Peyer's patch (tissue), 4 donors: ENCODE data around the gene JADE2. TPM values are rescaled to one million over a fixed set of nuclear protein-coding genes. Genes with fewer than 3 reads are reported as not detected.
"Not testable (repeated sequence)": the region's sequence is repeated elsewhere in the genome, so short reads cannot be mapped to it uniquely, and the experiment has no call there.

Experiments
- DNase-seq, 3 donors: peaks; one replicate each; pipeline ENCODE4 v3.0.0-alpha.2; 2017 to 2019
- H3K27ac ChIP-seq, 4 donors: fragments of 200-600 bp; sonication (generic); one replicate each; pipeline ENCODE4 v1.5.1; 2016 to 2019
- H3K27me3 ChIP-seq, 2 donors: fragments of 200-600 bp; sonication (generic); one replicate each; pipeline ENCODE4 v1.5.1; 2019
- H3K36me3 ChIP-seq, 3 donors: fragments of 200-600 bp; sonication (generic); one replicate each; pipeline ENCODE4 v1.5.1; 2016 to 2019
- H3K4me1 ChIP-seq, 4 donors: fragments of 200-600 bp; sonication (generic); one replicate each; pipeline ENCODE4 v1.5.1; 2016 to 2019
- H3K4me3 ChIP-seq, 4 donors: fragments of 200-600 bp; sonication (generic); 1 replicate in 3 of 4; 2 replicates in 1 of 4; pipeline ENCODE4 v1.5.1; 2016 to 2019; ENCODE audit warnings: mild to moderate bottlenecking in 1 of 4
- H3K9me3 ChIP-seq, 4 donors: fragments of 200-600 bp; sonication (generic); one replicate each; pipeline ENCODE4 v1.5.1; 2016 to 2019; ENCODE audit warnings: mild to moderate bottlenecking in 1 of 4
- CTCF ChIP-seq, 6 experiments: fragments of 450-650 bp in 4 of 6; fragments of 200-600 bp in 2 of 6; sonication (generic) in 1 of 6; IDR thresholded peaks; one replicate each; pipeline ENCODE4 v1.5.1; 2017 to 2019; ENCODE audit warnings: antibody characterized with exemption in 6 of 6, mild to moderate bottlenecking in 3 of 6, moderate library complexity in 1 of 6
- POLR2A ChIP-seq, 2 donors: fragments of 450-650 bp; IDR thresholded peaks; one replicate each; pipeline ENCODE4 v1.5.1; 2017; ENCODE audit warnings: antibody characterized with exemption in 2 of 2, mild to moderate bottlenecking in 2 of 2, moderate library complexity in 2 of 2
- total RNA-seq, 4 donors: library from RNA; depleted of rRNA; stranded (reverse); fragments of >200 nt; gene quantifications; one replicate each; pipeline ENCODE4 v1.1.0, GENCODE V29; 2016

Gene JADE2
- total RNA-seq, 4 donors from 2014 or later: 51.5 to 77.6 (median 57.4) TPM

- no peak overlapping the region for H3K4me3 ChIP-seq
- H3K36me3 ChIP-seq: no peaks in the 10 kb centered on the region
- H3K27ac ChIP-seq: peak overlapping the region; percentile 38 to 81 (median 52)
- TF ChIP-seq POLR2A (IDR thresholded peaks at IDR 0.05): no peak
- no peak for TF ChIP-seq CTCF (IDR thresholded peaks at IDR 0.05)
- H3K9me3 ChIP-seq: no peaks in the 10 kb centered on the region
- H3K27me3 ChIP-seq: no peaks in the 10 kb centered on the region
- peaks cover 0 to 24% (median 0%) of the 10 kb centered on the region in 4 donors for H3K4me1 ChIP-seq
- DNase-seq: no peak
Observed at GRCh38 chr5:134510970-134511795, 14.3 kb upstream of the JADE2 start.

- Histone ChIP-seq H3K4me1 (peaks cover 0 to 24% (median 0%) of the 10 kb centered on the region in 4 donors), H3K9me3 (no peaks in the 10 kb centered on the region), H3K27me3 (no peaks in the 10 kb centered on the region), H3K4me3 (no peak overlapping the region), H3K36me3 (no peaks in the 10 kb centered on the region), H3K27ac (peak overlapping the region; percentile 38 to 81 (median 52))
- no peak for TF ChIP-seq POLR2A (IDR thresholded peaks at IDR 0.05)
- peak in 3 of 6 experiments; percentile 51 to 61 (median 55) for TF ChIP-seq CTCF (IDR thresholded peaks at IDR 0.05)
- DNase-seq: peak; percentile 42 to 87 (median 70)
Observed at GRCh38 chr5:134511796-134512660, 13.4 kb upstream of the JADE2 start.

DNA sequence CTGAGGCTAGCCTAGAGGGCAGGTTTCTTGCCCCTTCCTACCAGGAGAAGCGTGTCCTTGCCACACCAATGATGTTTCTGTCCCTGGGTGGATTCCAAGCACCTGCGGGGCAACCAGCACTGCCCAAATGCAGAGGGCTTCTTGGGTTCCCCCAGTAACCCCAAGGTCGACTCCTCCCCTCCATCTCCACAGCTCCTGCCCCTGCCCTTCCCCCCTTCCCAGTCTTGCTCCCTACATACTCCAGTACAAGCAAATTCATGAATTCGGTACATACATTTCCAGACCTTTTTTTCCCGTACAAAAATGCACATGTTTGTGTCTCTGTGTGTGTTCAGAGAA is 12.8 kb upstream of the JADE2 start:
- DNase-seq: no peak
- Histone ChIP-seq H3K27me3 (no peaks in the 10 kb centered on the region), H3K36me3 (no peaks in the 10 kb centered on the region), H3K9me3 (no peaks in the 10 kb centered on the region), H3K27ac (peak overlapping the region in 3 of 4 donors; percentile 48 to 81 (median 57)), H3K4me3 (no peak overlapping the region), H3K4me1 (peaks cover 0 to 24% (median 0%) of the 10 kb centered on the region in 4 donors)
- TF ChIP-seq POLR2A (IDR thresholded peaks at IDR 0.05) (no peak), CTCF (IDR thresholded peaks at IDR 0.05) (no peak)

DNA sequence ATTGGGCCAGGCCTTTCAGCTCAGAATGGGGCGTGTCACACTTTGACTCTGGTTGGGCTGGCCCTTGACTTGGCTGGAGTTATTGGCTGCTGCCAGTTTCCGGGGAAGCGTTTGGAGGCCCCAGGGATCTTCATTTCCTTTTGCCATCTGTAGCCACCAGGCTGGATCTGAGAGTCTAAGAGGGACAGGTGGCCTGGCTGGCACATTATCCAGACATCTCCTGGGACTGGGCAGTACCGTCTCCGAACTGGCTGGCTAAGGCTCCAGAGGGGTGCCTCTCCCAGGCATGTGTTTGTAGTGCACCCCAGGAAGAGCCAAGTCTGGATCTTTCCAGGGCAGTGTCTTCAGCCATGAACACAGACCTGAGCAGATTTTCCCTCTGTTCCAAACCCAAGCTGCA is 9.7 kb upstream of the JADE2 start:
- no peak overlapping the region for H3K27ac ChIP-seq
- no peaks in the 10 kb centered on the region for H3K27me3 ChIP-seq
- H3K36me3 ChIP-seq: no peaks in the 10 kb centered on the region
- H3K4me1 ChIP-seq: peaks cover 0 to 13% (median 0%) of the 10 kb centered on the region in 4 donors
- DNase-seq: no peak
- TF ChIP-seq POLR2A (IDR thresholded peaks at IDR 0.05) (no peak), CTCF (IDR thresholded peaks at IDR 0.05) (no peak)
- H3K4me3 ChIP-seq: no peak overlapping the region
- no peaks in the 10 kb centered on the region for H3K9me3 ChIP-seq

- H3K4me3 ChIP-seq, H3K4me1 ChIP-seq, H3K27me3 ChIP-seq, H3K27ac ChIP-seq, H3K36me3 ChIP-seq, DNase-seq, H3K9me3 ChIP-seq: not testable (repeated sequence)
Observed at GRCh38 chr5:134516984-134517383, 8.5 kb upstream of the JADE2 start.

- H3K36me3 ChIP-seq: no peaks in the 10 kb centered on the region
- H3K27ac ChIP-seq: no peak overlapping the region
- no peak for DNase-seq
- no peak overlapping the region for H3K4me3 ChIP-seq
- no peak for TF ChIP-seq CTCF (IDR thresholded peaks at IDR 0.05)
- TF ChIP-seq POLR2A (IDR thresholded peaks at IDR 0.05): no peak
- peaks cover 0 to 2% (median 0%) of the 10 kb centered on the region in 4 donors for H3K4me1 ChIP-seq
- no peaks in the 10 kb centered on the region for H3K27me3 ChIP-seq
- no peaks in the 10 kb centered on the region for H3K9me3 ChIP-seq
Observed at GRCh38 chr5:134517553-134517952, 7.9 kb upstream of the JADE2 start.
